Right lobe of liver (tissue), 4 donors: ENCODE measurements around the gene PFDN4.

Source experiments
- POLR2A ChIP-seq: fragments of 450-650 bp; IDR thresholded peaks from one replicate; pipeline ENCODE4 v1.6.1; 2017; ENCODE audit warnings: antibody characterized with exemption, mild to moderate bottlenecking
- TF ChIP-seq, protein P1 (sequence below), 4 donors: fragments of 200-600 bp in 3 of 4; fragments of 450-650 bp in 1 of 4; IDR thresholded peaks; one replicate each; pipeline versions ENCODE4 v1.5.1 to v1.8.0; 2016 to 2022; ENCODE audit warnings: antibody characterized with exemption in 4 of 4, mild to moderate bottlenecking in 2 of 4
- donor health status: DM: no; HTN: no; CAD: no.
- donor health status: DM: no; HTN: no; CAD: no.
- donor health status: DM: no; HTN: yes; CAD: no.

DNA sequence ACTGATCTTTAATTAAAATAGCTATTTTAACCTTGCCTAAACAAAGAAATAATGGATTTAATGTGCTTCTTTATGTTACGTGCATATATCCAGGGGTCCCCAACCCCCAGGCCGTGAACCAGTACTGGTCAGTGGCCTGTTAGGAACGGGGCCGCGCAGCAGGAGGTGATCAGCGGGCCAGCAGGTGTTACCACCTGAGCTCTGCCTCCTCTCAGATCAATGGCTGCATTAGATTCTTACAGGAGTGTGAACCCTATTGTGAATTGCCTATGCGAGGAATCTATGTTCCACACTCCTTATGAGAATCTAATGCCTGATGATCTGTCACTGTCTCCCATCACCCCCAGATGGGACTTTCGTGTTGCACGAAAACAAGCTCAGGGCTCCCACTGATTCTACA lies 42.9 kb upstream of the PFDN4 start:
- TF ChIP-seq, protein P1, sequence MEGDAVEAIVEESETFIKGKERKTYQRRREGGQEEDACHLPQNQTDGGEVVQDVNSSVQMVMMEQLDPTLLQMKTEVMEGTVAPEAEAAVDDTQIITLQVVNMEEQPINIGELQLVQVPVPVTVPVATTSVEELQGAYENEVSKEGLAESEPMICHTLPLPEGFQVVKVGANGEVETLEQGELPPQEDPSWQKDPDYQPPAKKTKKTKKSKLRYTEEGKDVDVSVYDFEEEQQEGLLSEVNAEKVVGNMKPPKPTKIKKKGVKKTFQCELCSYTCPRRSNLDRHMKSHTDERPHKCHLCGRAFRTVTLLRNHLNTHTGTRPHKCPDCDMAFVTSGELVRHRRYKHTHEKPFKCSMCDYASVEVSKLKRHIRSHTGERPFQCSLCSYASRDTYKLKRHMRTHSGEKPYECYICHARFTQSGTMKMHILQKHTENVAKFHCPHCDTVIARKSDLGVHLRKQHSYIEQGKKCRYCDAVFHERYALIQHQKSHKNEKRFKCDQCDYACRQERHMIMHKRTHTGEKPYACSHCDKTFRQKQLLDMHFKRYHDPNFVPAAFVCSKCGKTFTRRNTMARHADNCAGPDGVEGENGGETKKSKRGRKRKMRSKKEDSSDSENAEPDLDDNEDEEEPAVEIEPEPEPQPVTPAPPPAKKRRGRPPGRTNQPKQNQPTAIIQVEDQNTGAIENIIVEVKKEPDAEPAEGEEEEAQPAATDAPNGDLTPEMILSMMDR (IDR thresholded peaks at IDR 0.05), result no peak
- TF ChIP-seq POLR2A, result no peak
